GM19463 (cell line): ENCODE results near the gene SLC5A1.

Experiments used
- ATAC-seq: cut with Tn5 transposase; IDR thresholded peaks from one replicate; pipeline ENCODE4 v1.9.1; 2021; ENCODE audit warnings: mild to moderate bottlenecking, moderate library complexity; ENCODE audit not compliant: unreplicated experiment

SLC5A1 gene

GRCh38 chr22:32042924-32043323 lies at the start of gene SLC5A1:
Gene SLC5A1, plus strand, starts transcription at chr22:32043261. Its CDS starts 21 bp downstream, at chr22:32043282.
- ATAC-seq, result no peak

- no peak for ATAC-seq
Measured at GRCh38 chr22:31995046-31995445, 48.0 kb upstream of the SLC5A1 start.

- no peak for ATAC-seq
Measured at GRCh38 chr22:31995807-31996206, 47.3 kb upstream of the SLC5A1 start.

- no peak for ATAC-seq
Measured at GRCh38 chr22:31998784-31999385, 44.2 kb upstream of the SLC5A1 start.

- no peak for ATAC-seq
Measured at GRCh38 chr22:32000181-32000580, 42.9 kb upstream of the SLC5A1 start.

- ATAC-seq, result no peak
Measured at GRCh38 chr22:32005453-32005852, 37.6 kb upstream of the SLC5A1 start.

GRCh38 chr22:32013200-32013599 lies 29.9 kb upstream of the SLC5A1 start:
- ATAC-seq, result no peak

- no peak for ATAC-seq
Measured at GRCh38 chr22:32016081-32016480, 27.0 kb upstream of the SLC5A1 start.

GRCh38 chr22:32018056-32018455 lies 25.0 kb upstream of the SLC5A1 start:
- ATAC-seq, result no peak

GRCh38 chr22:32020117-32020516 lies 22.9 kb upstream of the SLC5A1 start:
- no peak for ATAC-seq

GRCh38 chr22:32021716-32022115 lies 21.3 kb upstream of the SLC5A1 start:
- ATAC-seq, result no peak

- no peak for ATAC-seq
Measured at GRCh38 chr22:32023251-32023827, 19.7 kb upstream of the SLC5A1 start.

GRCh38 chr22:32024796-32025195 lies 18.3 kb upstream of the SLC5A1 start:
- ATAC-seq, result no peak

- ATAC-seq, result no peak
Measured at GRCh38 chr22:32030518-32031247, 12.4 kb upstream of the SLC5A1 start.

- no peak for ATAC-seq
Measured at GRCh38 chr22:32031466-32031865, 11.6 kb upstream of the SLC5A1 start.

- no peak for ATAC-seq
Measured at GRCh38 chr22:32034275-32034674, 8.8 kb upstream of the SLC5A1 start.

- ATAC-seq, result no peak
Measured at GRCh38 chr22:32037236-32037635, 5.8 kb upstream of the SLC5A1 start.

- no peak for ATAC-seq
Measured at GRCh38 chr22:32040324-32040904, 2.6 kb upstream of the SLC5A1 start.

- no peak for ATAC-seq
Measured at GRCh38 chr22:32043391-32043790, 330 bp downstream of the SLC5A1 start.

- no peak for ATAC-seq
Measured at GRCh38 chr22:32044477-32044876, 1.4 kb downstream of the SLC5A1 start.

GRCh38 chr22:32044913-32045312 lies 1.9 kb downstream of the SLC5A1 start:
- no peak for ATAC-seq

- ATAC-seq, result no peak
Measured at GRCh38 chr22:32048069-32048468, 5.0 kb downstream of the SLC5A1 start.
